Measurements from ENCODE around the gene AHRR.

The AHRR gene

DNA sequence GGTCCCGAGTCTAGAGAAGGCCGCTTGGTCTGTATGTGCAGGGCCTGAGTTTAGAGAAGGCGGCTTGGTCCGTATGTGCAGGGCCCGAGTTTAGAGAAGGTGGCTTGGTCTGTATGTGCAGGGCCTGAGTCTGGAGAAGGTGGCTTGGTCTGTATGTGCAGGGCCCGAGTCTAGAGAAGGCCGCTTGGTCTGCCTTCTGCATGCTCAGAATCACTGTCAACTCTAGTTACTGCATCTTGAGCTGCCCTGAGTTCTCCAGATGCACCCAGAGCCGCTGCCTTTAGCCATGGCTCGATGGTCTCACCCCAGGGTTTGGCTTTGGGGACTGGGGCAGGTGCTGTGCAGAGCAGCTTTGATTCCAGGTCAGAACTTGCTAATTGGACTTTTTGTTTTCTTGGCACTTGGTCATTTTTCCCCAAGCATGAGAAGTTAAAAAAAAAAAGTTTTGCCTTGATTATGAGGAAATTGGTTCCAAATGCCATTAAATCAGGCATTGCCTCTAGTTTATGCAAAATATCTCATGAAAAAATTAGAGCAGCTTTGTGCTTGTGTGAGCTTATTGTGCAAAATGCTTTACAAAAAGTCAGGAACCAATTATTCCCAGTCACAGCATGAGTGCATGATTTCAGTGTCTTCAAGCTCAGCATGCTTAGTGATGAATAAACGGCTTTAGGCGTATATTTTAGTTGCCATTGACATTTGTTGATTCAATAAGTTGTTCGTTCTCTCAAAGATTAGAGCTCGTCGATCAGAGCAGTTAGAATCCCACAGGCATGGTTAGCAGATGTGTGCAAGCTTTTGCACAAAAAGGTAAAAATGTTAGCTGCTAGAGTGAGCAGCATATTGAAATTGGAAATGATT, 96.0 kb downstream of the AHRR start:
- DNase-seq, result no peak

DNA sequence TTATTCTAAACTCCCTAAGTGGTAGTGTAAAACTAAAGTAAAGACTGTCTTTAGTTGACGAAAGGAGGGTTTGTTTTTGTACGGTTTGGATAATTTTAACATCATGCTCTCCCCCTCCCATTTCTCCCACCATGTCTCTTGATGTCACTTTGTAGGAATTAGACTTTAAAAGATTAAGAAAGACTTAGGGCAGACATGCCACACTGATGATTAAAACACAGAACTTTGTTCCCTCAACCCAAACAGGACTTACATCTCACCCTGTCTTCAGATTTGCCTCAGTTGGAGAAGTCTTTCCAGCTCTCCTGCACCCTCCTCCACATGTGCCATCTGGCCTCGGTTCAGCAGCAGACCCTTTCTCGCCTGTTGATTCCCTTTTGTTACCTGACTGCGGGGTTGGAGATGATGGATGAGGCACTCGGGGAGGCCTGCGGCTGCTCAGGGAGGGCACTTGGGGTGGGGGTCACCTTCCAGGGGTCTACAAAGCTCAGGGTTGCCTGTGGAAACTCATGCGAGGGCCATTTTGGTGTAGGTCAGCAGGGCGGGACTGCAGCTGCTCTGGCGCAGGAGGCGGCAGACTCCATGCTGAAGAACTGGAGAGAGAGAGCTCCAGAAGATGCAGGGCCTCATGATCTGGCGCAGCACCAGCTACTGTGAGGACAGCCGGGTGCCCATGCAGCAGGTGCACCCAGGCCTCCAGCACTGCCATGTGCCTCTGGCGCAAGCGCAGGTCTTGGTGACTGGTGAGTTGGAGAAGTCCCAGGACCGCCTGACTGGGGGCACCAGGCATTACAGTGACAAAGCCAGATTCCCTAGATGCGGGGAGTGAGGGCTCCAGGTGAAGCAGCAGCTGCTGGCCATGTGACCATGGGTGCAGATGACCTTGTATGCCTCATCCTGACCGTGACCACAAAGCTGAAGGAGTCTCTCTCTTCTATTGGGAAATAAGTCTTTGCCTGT, 96.9 kb downstream of the AHRR start:
- no peak for DNase-seq

DNA sequence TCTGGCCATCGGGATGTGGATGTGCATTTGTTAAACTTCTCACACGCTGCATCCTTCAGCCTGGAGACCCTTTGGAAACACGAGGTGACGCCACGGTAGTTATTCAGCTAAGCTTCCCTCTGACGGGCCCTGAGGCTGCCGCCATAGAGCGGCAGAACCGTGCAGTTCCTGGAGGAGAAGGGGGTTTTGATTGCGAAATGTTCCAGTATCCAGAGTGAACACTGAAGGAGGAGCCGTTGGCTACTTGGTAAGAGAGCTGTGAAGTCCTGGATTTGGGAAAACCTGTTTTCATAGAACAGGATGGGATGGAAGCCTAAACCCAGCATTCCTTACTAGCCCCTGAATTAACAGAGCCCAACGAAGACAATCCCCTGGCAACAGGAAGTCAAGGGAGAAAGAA, 98.5 kb downstream of the AHRR start:
- DNase-seq, result no peak

GRCh38 chr5:420632-421286, 99.2 kb downstream of the AHRR start:
- no peak for DNase-seq

- DNase-seq, result no peak
These were observed 99.9 kb downstream of the AHRR start for GRCh38 chr5:421287-421880.

GRCh38 chr5:421901-422300, 100.4 kb downstream of the AHRR start:
- no peak for DNase-seq

GRCh38 chr5:422323-423232, 101.1 kb downstream of the AHRR start:
- DNase-seq, result no peak

DNA sequence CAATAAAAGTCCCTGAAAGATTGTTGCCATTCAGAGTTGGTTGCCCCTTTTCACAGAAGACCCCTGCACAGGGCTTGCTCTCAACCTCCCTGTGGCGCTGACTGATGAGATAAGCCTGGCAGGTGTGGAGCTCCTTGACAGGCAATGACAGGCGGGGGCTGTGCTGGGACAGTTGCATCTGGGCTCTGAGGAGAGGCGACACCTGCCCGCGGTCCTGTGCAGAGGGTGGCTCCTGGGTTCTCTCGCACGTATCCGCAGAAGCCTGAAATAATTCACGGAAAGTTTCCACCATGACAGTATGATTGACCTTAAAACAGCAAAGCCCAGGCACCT, 101.7 kb downstream of the AHRR start:
- no peak for DNase-seq

- no peak for DNase-seq
These were observed 102.2 kb downstream of the AHRR start for GRCh38 chr5:423626-424261.

- no peak for DNase-seq
These were observed 103.0 kb downstream of the AHRR start for GRCh38 chr5:424301-425110.

- DNase-seq, result peak; percentile 17 to 28
These were observed 104.2 kb downstream of the AHRR start for GRCh38 chr5:425714-426113.

GRCh38 chr5:426392-426976, 105.0 kb downstream of the AHRR start:
- DNase-seq, result no peak

DNA sequence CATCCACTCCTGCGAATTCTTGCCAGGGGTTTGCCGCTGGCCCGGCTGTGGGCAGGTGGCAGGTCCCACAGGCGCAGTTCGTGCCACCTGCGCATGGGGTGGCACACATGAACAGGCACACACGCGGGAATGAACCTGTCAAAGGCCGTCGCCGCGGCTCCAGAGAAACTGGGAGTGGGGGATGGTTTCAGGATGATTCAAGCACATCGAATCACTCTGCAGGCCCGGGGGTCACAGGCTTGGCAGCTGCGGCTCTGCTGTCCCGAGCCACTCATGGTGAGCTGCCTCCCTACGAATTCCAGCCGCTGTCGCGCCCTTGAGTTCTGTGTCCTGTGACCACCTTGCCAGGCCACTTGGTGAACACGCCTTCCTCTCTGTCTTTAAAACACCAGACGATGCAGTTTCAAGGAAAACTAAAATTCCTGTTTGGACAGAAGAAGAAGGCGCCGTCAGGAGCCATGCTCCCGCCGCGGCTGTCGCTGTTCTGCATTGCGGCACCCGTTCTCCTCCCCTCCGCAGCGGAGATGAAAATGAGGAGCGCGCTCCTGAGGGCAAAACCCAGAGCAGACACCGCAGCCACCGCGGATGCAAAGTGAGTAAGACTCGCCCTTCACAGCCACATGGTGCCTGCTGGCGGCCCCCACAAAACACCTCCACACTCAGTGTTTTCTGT, 106.0 kb downstream of the AHRR start:
- DNase-seq, result no peak

- no peak for DNase-seq
These were observed 106.7 kb downstream of the AHRR start for GRCh38 chr5:428219-428618.

GRCh38 chr5:428754-429452, 107.4 kb downstream of the AHRR start:
- no peak for DNase-seq

- no peak for DNase-seq
These were observed 108.1 kb downstream of the AHRR start for GRCh38 chr5:429453-430188.

- DNase-seq, result no peak
These were observed 108.9 kb downstream of the AHRR start for GRCh38 chr5:430214-430925.
